GM23338 (cell line): ENCODE measurements around the gene UBE2I.

Source experiments
- CREB1 ChIP-seq: fragments of 250-450 bp; sonication (Bioruptor Pico); IDR thresholded peaks from 2 replicates; pipeline ENCODE4 v1.5.0; 2020; ENCODE audit warnings: low read depth, mild to moderate bottlenecking, moderate library complexity
- CTCF ChIP-seq, 2 experiments: fragments of 200-600 bp in 1 of 2; sonication (generic) in 1 of 2; conservative IDR thresholded peaks; 2 replicates each; pipeline versions ENCODE4 v1.5.1 to v1.6.1; 2016 to 2017; ENCODE audit warnings: antibody characterized with exemption in 2 of 2, low read depth in 2 of 2, mild to moderate bottlenecking in 2 of 2, moderate library complexity in 1 of 2
- ETS1 ChIP-seq: IDR thresholded peaks from 2 replicates; pipeline ENCODE4 v1.6.1; 2016; ENCODE audit warnings: antibody characterized with exemption
- EZH2 ChIP-seq: fragments of 200-600 bp; sonication (generic); IDR thresholded peaks from one replicate; pipeline ENCODE4 v1.8.0; 2017; ENCODE audit warnings: antibody characterized with exemption, mild to moderate bottlenecking, low read depth; ENCODE audit not compliant: unreplicated experiment
- EZH2phosphoT487 ChIP-seq: fragments of 200-600 bp; sonication (generic); IDR thresholded peaks from one replicate; pipeline ENCODE4 v1.8.1; 2018; ENCODE audit warnings: antibody characterized with exemption; ENCODE audit not compliant: unreplicated experiment
- JUNB ChIP-seq: IDR thresholded peaks from one replicate; pipeline ENCODE4 v1.6.1; 2016; ENCODE audit warnings: antibody characterized with exemption; ENCODE audit not compliant: unreplicated experiment
- NANOG ChIP-seq: IDR thresholded peaks from 2 replicates; pipeline ENCODE4 v1.6.1; 2016; ENCODE audit warnings: antibody characterized with exemption, borderline replicate concordance
- POLR2AphosphoS5 ChIP-seq: IDR thresholded peaks from 2 replicates; pipeline ENCODE4 v1.6.1; 2016; ENCODE audit warnings: antibody characterized with exemption, low read depth
- REST ChIP-seq: IDR thresholded peaks from one replicate; pipeline ENCODE4 v1.6.1; 2018; ENCODE audit warnings: antibody characterized with exemption; ENCODE audit not compliant: unreplicated experiment
- STAT1 ChIP-seq: IDR thresholded peaks from one replicate; pipeline ENCODE4 v1.6.1; 2016; ENCODE audit warnings: antibody characterized with exemption; ENCODE audit not compliant: unreplicated experiment
- ZNF114 ChIP-seq: fragments of 250-450 bp; sonication (Bioruptor Pico); IDR thresholded peaks from 2 replicates; pipeline ENCODE4 v1.5.0; 2020; ENCODE audit warnings: mild to moderate bottlenecking, moderate library complexity
- ZNF331 ChIP-seq: fragments of 250-450 bp; sonication (Bioruptor Pico); IDR thresholded peaks from 2 replicates; pipeline ENCODE4 v1.5.0; 2020; ENCODE audit warnings: low read depth, mild to moderate bottlenecking, moderate library complexity
- ZNF462 ChIP-seq: fragments of 250-450 bp; sonication (Bioruptor Pico); IDR thresholded peaks from 2 replicates; pipeline ENCODE4 v1.5.0; 2020; ENCODE audit warnings: mild to moderate bottlenecking, moderate library complexity

- TF ChIP-seq ZNF331 (CRISPR knock-in tag) (no peak), ZNF114 (CRISPR knock-in tag) (no peak), CTCF (conservative IDR thresholded peaks at IDR 0.05; ENCODE audit: low read depth in 2 of 2) (no peak), ETS1 (no peak), EZH2phosphoT487 (no peak), EZH2 (no peak), POLR2AphosphoS5 (no peak), STAT1 (no peak), JUNB (no peak), CREB1 (CRISPR knock-in tag) (no peak), REST (no peak), NANOG (no peak), ZNF462 (CRISPR knock-in tag) (no peak)
These were observed 26.0 kb downstream of the UBE2I start for GRCh38 chr16:1335211-1335971.
